Neural crest cell (in vitro differentiated cells): ENCODE results near the gene TCN1. TPM values are rescaled to one million over a fixed set of nuclear protein-coding genes. Genes with fewer than 3 reads are reported as not detected.
"Not testable (repeated sequence)": the region's sequence is repeated elsewhere in the genome, so short reads cannot be mapped to it uniquely, and the experiment has no call there.

ENCODE experiments used
- DNase-seq: peaks from one replicate; pipeline ENCODE4 v3.0.0; 2021; ENCODE audit warnings: low read depth, mixed read lengths, low spot score
- H3K27ac Mint-ChIP-seq: one replicate; pipeline ENCODE4 v1.8.0; 2021; ENCODE audit warnings: mild to moderate bottlenecking, mixed read lengths; ENCODE audit not compliant: unreplicated experiment
- H3K27me3 Mint-ChIP-seq: 2 replicates; pipeline ENCODE4 v1.8.0; 2021; ENCODE audit warnings: low read depth, mild to moderate bottlenecking, mixed read lengths
- H3K36me3 Mint-ChIP-seq: 2 replicates; pipeline ENCODE4 v1.8.0; 2021; ENCODE audit warnings: low read depth, mild to moderate bottlenecking, mixed read lengths
- H3K4me1 Mint-ChIP-seq: 2 replicates; pipeline ENCODE4 v1.8.0; 2021; ENCODE audit warnings: mixed read lengths
- H3K4me3 Mint-ChIP-seq: one replicate; pipeline ENCODE4 v1.8.0; 2021; ENCODE audit warnings: mild to moderate bottlenecking, mixed read lengths
- H3K9me3 Mint-ChIP-seq: 2 replicates; pipeline ENCODE4 v1.8.0; 2021; ENCODE audit warnings: mixed read lengths
- CTCF ChIP-seq: fragments of 200-600 bp; sonication (generic); conservative IDR thresholded peaks from 2 replicates; pipeline ENCODE4 v1.5.0; 2021; ENCODE audit warnings: antibody characterized with exemption, mild to moderate bottlenecking
- total RNA-seq: library from RNA; stranded (reverse); gene quantifications from 2 replicates; pipeline ENCODE4 v1.2.1, GENCODE V29; 2021

Gene TCN1
- total RNA-seq, 1 donor from 2014 or later, result not detected

DNA sequence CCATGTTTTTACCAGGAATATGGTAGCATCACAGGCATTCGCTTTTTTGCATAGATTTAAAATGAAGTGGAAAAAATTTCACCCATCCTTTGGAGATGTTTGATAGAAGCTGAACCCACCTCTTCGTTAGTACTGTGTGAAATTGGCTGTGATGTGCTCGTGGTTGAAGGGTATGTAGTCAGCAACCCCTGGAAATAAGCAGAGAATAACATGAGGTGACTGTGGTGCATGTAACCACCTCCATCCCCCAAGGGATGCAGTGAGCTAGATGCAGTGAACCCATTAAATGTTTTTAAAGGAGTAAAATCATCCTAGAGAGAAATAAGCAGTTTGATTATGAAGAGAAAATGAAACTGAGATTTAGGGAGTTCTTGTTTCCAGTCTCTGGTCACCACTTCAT is 36.9 kb downstream of the TCN1 start:
- H3K4me3 Mint-ChIP-seq, result no peak overlapping the region
- no peaks in the 10 kb centered on the region for H3K9me3 Mint-ChIP-seq
- no peak for TF ChIP-seq CTCF
- H3K4me1 Mint-ChIP-seq, result no peaks in the 10 kb centered on the region
- DNase-seq, result no peak
- H3K27ac Mint-ChIP-seq, result no peak overlapping the region
- peaks cover 2% of the 10 kb centered on the region for H3K27me3 Mint-ChIP-seq
- no peaks in the 10 kb centered on the region for H3K36me3 Mint-ChIP-seq

DNA sequence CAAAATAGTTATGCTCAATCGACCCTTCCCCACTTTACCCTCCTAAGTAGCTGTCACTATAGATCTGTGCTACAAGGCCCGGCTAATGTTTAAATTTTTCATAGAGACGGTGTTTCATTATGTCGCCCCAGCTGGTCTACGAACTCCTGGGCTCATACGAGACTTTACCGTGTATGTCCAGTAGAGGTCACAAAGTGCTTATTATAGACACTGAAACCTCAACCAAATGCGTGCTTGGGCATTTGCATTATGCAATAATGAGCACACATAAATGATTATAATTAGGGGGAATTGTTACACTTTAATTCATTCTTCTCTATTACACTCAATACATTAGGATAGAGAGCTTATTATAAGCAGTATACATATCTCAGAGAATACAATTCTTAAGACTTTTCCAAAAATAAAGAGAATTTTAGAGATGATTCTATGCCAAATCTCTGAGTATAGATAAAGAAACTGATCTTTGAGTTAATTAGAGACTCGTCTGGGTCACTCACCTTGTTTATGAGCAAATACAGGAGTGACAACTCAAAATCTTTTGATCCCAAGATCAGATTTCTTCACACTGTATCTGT is 43.2 kb downstream of the TCN1 start:
- Mint-ChIP-seq H3K4me1 (no peaks in the 10 kb centered on the region), H3K36me3 (no peaks in the 10 kb centered on the region), H3K27ac (no peak overlapping the region), H3K9me3 (no peaks in the 10 kb centered on the region), H3K4me3 (no peak overlapping the region), H3K27me3 (peaks cover 10% of the 10 kb centered on the region)
- TF ChIP-seq CTCF, result peak; percentile 73
- peak; percentile 11 for DNase-seq

GRCh38 chr11:59818572-59818971 is 47.7 kb downstream of the TCN1 start:
- no peaks in the 10 kb centered on the region for H3K36me3 Mint-ChIP-seq
- H3K9me3 Mint-ChIP-seq, result no peaks in the 10 kb centered on the region
- no peak for TF ChIP-seq CTCF
- H3K27me3 Mint-ChIP-seq, result peaks cover 33% of the 10 kb centered on the region
- no peak for DNase-seq
- H3K4me1 Mint-ChIP-seq, result no peaks in the 10 kb centered on the region
- H3K27ac Mint-ChIP-seq, result no peak overlapping the region
- no peak overlapping the region for H3K4me3 Mint-ChIP-seq

DNA sequence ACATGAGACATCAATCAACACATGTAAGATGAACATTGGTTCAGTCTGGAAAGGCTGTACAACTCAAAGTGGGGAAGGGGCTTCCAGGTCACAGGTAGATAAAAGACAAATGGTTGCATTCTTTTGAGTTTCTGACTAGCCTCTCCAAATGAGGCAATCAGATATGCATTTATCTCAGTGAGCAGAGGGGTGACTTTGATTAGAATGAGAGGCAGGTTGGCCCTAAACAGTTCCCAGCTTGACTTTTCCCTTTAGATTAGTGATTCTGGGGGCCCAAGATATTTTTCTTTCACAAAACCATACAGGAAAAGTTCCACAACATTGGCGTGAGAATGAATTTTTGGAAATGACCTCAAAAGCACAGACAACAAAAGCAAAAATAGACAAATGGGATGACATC is 49.9 kb downstream of the TCN1 start:
- not testable (repeated sequence) for H3K9me3 Mint-ChIP-seq

GRCh38 chr11:59815754-59816153 is 50.5 kb downstream of the TCN1 start:
- H3K9me3 Mint-ChIP-seq, result peaks cover 5% of the 10 kb centered on the region
- peaks cover 49% of the 10 kb centered on the region for H3K27me3 Mint-ChIP-seq
- H3K36me3 Mint-ChIP-seq, result peaks cover 5% of the 10 kb centered on the region
- no peak overlapping the region for H3K4me3 Mint-ChIP-seq
- H3K27ac Mint-ChIP-seq, result no peak overlapping the region
- no peak for TF ChIP-seq CTCF
- no peak for DNase-seq
- H3K4me1 Mint-ChIP-seq, result peaks cover 6% of the 10 kb centered on the region

More for the DNA sequence above, 49.9 kb downstream of the TCN1 start:
- H3K27me3 Mint-ChIP-seq, result peaks cover 44% of the 10 kb centered on the region
- not testable (repeated sequence) for H3K36me3 Mint-ChIP-seq, H3K27ac Mint-ChIP-seq, H3K4me3 Mint-ChIP-seq, DNase-seq, H3K4me1 Mint-ChIP-seq

GRCh38 chr11:59814021-59814420 is 52.3 kb downstream of the TCN1 start:
- Mint-ChIP-seq H3K27me3 (peaks cover 47% of the 10 kb centered on the region), H3K4me1 (peaks cover 16% of the 10 kb centered on the region), H3K4me3 (no peak overlapping the region), H3K9me3 (peaks cover 5% of the 10 kb centered on the region), H3K36me3 (peaks cover 5% of the 10 kb centered on the region), H3K27ac (no peak overlapping the region)
- no peak for DNase-seq
- no peak for TF ChIP-seq CTCF
